Stimulated activated CD8-positive, alpha-beta memory T cell treated with anti-CD3 and anti-CD28 coated beads, Interleukin-12 subunit alpha, Interleukin-12 subunit beta, amount 100 ng/mL, for 24 hours (primary cell): ENCODE results near the gene GABRQ.
"Not testable (repeated sequence)": the region's sequence is repeated elsewhere in the genome, so short reads cannot be mapped to it uniquely, and the experiment has no call there.

Source experiments
- DNase-seq: peaks from one replicate; pipeline ENCODE4 v3.0.0-alpha.2; 2020; ENCODE audit errors: extremely low read depth

The GABRQ gene

DNA sequence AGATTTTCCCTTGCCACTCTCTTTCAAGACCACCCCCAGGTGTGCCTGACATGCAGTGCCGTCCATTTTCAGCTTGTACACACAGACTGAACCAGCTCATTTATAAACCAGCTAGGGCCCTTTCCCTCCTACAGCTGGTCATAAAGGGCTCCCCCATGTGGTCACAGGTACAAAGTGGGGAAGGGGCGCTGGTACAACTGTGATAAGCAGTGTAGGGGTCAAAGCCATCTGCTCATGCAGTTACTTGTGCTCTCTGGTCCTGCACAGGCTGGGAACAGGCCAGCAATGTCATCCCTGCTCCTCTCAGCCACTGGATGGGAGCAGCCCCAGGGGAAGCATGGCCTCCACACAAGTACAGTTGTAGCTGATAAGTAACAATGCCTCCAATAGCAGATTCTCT lies 20.6 kb downstream of the GABRQ start:
- no peak for DNase-seq

GRCh38 chrX:152663086-152663485 lies 25.4 kb downstream of the GABRQ start:
- DNase-seq = no peak

DNA sequence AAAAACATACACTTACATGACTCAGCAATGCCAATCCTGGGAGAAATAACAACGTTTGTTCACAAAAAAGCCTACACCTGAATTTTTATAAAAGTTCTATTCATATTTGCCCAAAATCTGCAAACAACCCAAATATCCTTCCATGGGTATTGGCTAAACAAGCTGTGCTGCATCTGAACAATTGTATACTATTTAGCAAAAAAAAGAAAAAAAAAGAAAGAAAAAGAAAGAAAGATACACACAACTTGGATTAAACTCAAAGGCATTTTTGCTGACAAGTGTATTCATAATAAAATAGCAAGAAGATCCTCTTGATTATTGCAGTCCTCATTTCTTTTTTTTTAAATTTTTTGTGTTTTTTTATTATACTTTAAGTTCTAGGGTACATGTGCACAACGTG lies 36.4 kb downstream of the GABRQ start:
- no peak for DNase-seq

DNA sequence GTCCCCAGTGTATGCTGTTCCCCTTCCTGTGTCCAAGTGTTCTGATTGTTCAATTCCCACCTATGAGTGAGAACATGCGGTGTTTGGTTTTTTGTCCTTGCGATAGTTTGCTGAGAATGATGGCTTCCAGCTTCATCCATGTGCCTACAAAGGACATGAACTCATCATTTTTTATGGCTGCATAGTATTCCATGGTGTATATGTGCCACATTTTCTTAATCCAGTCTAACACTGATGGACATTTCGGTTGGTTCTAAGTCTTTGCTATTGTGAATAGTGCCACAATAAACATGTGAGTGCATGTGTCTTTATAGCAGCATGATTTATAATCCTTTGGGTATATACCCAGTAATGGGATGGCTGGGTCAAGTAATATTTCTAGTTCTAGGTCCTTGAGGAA lies 37.0 kb downstream of the GABRQ start:
- not testable (repeated sequence) for DNase-seq

- not testable (repeated sequence) for DNase-seq
Measured at GRCh38 chrX:152681012-152681411, 43.3 kb downstream of the GABRQ start.

- not testable (repeated sequence) for DNase-seq
Measured at GRCh38 chrX:152697952-152698931, 60.5 kb downstream of the GABRQ start, which contains the start of gene MAGEA3. TSS of gene MAGEA3 (plus strand) at chrX:152698794. CDS start at chrX:152700833, 2,039 bp downstream.

DNA sequence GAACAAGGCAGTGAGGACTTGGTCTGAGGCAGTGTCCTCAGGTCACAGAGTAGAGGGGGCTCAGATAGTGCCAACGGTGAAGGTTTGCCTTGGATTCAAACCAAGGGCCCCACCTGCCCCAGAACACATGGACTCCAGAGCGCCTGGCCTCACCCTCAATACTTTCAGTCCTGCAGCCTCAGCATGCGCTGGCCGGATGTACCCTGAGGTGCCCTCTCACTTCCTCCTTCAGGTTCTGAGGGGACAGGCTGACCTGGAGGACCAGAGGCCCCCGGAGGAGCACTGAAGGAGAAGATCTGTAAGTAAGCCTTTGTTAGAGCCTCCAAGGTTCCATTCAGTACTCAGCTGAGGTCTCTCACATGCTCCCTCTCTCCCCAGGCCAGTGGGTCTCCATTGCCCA lies 62.7 kb downstream of the GABRQ start:
- not testable (repeated sequence) for DNase-seq

- not testable (repeated sequence) for DNase-seq
Measured at GRCh38 chrX:152706500-152706899, 68.8 kb downstream of the GABRQ start.
